Activated CD4-positive, alpha-beta memory T cell treated with anti-CD3 and anti-CD28 coated beads, Interleukin-2, amount 10 ng/mL, durations not matched to agents 7 days and 5 days (primary cell): Measurements from ENCODE around the gene KRT9. TPM values are rescaled to one million over a fixed set of nuclear protein-coding genes. Genes with fewer than 3 reads are reported as not detected.
"Not testable (repeated sequence)": the region's sequence is repeated elsewhere in the genome, so short reads cannot be mapped to it uniquely, and the experiment has no call there.

ENCODE experiments used
- CTCF ChIA-PET: fragments of 350-600 bp; sonication (Branson Sonifier 250); formaldehyde crosslinking; loops from one replicate; lab custom pipeline; 2021; ENCODE audit warnings: antibody characterized with exemption, inconsistent platforms; lab: Charles Lee
- POLR2A ChIA-PET: fragments of 350-600 bp; sonication (Branson Sonifier 250); formaldehyde crosslinking; loops from one replicate; lab custom pipeline; 2021; ENCODE audit warnings: antibody characterized with exemption; lab: Charles Lee
- DNase-seq: peaks from one replicate; pipeline ENCODE4 v3.0.0-alpha.2; 2020
- H3K27ac Mint-ChIP-seq: one replicate; pipeline ENCODE4 v1.8.0; 2021; ENCODE audit warnings: mild to moderate bottlenecking, mixed read lengths
- H3K27me3 Mint-ChIP-seq: one replicate; pipeline ENCODE4 v1.8.0; 2021; ENCODE audit warnings: mixed read lengths
- H3K36me3 Mint-ChIP-seq: one replicate; pipeline ENCODE4 v1.8.0; 2021; ENCODE audit warnings: low read depth, mixed read lengths
- H3K4me1 Mint-ChIP-seq: one replicate; pipeline ENCODE4 v1.8.0; 2021; ENCODE audit warnings: mixed read lengths
- H3K4me3 Mint-ChIP-seq: one replicate; pipeline ENCODE4 v1.8.0; 2021; ENCODE audit warnings: mild to moderate bottlenecking, mixed read lengths
- H3K9me3 Mint-ChIP-seq: one replicate; pipeline ENCODE4 v1.8.0; 2021; ENCODE audit warnings: mixed read lengths
- total RNA-seq, 2 experiments: library from RNA; stranded (reverse); gene quantifications; one replicate each; pipeline ENCODE4 v1.2.3, GENCODE V29; 2021

The KRT9 gene
- total RNA-seq, 2 experiments from 2014 or later = not detected

DNA sequence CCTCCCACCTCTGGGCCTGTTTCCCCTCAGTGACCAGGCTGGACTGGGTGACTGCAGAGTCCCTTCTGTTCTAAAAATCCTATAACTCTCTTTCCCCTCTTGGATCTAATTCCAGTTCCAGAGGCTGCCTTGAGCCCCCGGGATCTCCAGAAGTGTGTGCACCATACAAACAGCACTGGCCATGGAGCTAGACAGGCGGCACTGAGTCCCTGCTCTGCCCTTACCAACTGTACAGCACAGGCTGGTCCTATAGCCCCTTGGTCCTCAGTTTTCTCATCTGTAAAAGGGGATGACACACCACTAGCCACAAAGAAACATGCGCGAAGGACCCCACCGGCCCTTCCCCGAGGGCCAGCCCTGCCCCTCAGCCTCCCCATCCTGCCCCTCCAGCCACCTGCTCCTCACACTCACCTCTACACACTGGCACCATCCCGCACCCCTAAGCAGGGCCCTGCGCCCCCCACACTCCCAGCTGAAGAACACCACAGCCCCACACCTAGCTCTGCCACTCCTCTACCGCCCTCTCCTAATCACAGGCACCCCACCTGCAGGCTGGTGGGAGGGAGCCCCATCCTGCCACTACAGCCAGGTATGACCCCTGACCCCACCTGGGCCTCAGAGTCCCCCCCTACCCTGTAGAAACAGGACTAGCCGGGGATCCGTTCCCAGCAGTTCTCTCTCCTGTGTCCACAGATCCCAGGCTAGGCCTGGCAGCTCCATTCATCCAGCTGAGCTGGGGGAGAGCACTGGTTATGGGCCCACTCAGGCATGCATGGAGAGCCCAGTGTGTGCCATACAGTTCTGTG is 41.6 kb upstream of the KRT9 start:
- Mint-ChIP-seq H3K27me3 (peaks cover 6% of the 10 kb centered on the region), H3K27ac (no peak overlapping the region), H3K4me3 (no peak overlapping the region), H3K9me3 (no peaks in the 10 kb centered on the region), H3K36me3 (no peaks in the 10 kb centered on the region), H3K4me1 (no peaks in the 10 kb centered on the region)
- no peak for DNase-seq
- ChIA-PET CTCF (no interaction called here), POLR2A (no interaction called here)

DNA sequence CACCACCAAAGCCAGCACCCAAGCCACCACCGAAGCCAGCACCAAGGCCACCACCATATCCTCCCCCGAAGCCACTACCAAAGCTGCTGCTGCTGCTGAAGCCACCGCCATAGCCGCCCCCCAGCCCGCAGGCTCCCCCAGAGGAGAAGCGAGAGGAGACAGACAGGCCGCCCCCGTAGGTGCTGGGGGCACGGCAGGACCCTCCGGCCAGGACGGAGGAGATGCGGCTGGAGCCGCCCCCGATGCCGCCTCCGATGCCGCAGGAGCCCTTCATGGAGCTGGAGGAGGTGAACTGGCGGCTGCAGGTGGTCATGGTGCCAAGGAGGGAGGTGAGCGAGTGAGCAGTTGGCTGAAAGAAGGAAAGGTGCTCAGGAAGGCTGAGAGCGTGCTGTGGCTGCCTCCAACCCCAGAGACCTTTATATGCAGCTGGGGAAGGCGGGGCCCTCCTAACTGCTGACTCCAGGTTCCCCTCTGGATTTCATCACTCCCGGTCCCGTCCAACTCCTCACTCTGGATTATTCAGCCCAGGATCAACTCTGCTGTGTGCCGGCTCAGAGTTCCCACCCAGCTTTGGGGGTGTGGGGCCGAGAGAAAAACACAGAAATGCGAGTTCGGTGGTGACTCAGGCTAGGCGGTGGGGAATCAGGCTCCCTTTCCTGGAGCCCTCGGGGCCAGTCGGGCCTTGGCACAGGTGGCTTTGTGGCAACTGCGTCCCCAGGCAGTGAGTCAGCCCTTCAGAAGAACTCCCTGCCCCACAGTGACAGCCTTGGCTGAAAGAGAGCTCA is 40.7 kb upstream of the KRT9 start, which contains the start of gene KRT16:
TSS of gene KRT16 (minus strand) at position 392 of the 785 bp plus-strand sequence. CDS start at position 313, 79 bp downstream.
- H3K27me3 Mint-ChIP-seq, H3K9me3 Mint-ChIP-seq, H3K36me3 Mint-ChIP-seq, DNase-seq, H3K4me3 Mint-ChIP-seq, H3K4me1 Mint-ChIP-seq, H3K27ac Mint-ChIP-seq, POLR2A ChIA-PET, CTCF ChIA-PET: not testable (repeated sequence)

DNA sequence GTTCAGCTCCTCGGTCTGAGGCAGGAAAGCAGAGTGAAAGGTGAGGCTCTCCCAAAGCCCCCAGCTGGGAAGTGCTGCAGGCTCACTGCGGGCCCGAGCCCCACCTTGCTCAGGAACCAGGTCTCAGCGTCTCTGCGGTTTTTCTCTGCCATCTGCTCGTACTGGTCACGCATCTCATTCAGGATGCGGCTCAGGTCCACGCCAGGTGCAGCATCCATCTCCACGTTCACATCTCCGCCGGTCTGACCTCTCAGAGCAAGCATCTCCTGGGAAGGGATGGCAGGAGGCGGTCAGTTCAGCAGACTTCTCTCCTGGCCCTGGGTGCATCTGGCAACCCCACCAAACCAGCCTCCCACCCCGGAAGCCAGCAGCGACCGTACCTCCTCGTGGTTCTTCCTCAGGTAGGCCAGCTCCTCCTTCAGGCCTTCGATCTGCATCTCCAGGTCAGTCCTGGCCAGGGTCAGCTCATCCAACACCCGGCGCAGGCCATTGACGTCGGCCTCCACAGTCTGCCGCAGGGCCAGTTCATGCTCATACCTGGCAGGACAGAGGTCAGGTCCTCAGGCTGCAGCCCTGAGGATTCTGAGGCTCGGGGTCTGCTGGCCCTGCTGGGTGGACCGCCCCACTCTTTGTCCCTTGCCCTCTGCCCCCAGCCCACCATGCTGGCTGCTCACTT is 39.2 kb upstream of the KRT9 start:
- ChIA-PET POLR2A (no interaction called here), CTCF (interaction anchor here (1.0 kb wide), 1 partner anchor 54 kb away, joined by 3 read pairs; no protein-coding TSS in a partner anchor)
- Mint-ChIP-seq H3K27ac (no peak overlapping the region), H3K27me3 (peaks cover 13% of the 10 kb centered on the region), H3K36me3 (peaks cover 7% of the 10 kb centered on the region), H3K4me3 (no peak overlapping the region), H3K9me3 (peaks cover 11% of the 10 kb centered on the region), H3K4me1 (no peaks in the 10 kb centered on the region)
- DNase-seq = no peak

DNA sequence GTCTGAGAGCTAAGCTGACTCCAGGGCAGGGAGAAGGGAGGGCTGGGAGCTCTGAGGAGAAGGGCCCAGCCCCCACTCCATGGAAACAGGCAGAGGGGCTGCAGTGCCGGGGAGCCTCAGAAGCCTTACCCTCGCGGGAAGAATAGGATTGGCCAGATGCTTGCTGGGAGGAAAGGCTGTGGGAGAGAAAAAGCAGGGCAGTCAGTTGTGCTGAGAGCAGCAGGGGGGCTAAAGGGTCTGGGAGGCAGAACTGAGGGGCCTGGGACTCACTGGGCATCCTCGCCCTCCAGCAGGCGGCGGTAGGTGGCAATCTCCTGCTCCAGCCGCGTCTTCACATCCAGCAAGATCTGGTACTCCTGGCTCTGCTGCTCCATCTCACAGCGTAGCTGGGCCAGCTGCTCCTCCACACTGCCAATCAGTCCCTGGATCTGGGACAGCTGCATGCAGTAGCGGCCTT is 38.2 kb upstream of the KRT9 start:
- CTCF ChIA-PET = interaction anchor here (1.0 kb wide), 1 partner anchor 55 kb away, joined by 3 read pairs; no protein-coding TSS in a partner anchor
- DNase-seq, H3K27ac Mint-ChIP-seq, H3K36me3 Mint-ChIP-seq, H3K4me1 Mint-ChIP-seq, H3K4me3 Mint-ChIP-seq, POLR2A ChIA-PET: not testable (repeated sequence)
- Mint-ChIP-seq H3K27me3 (peaks cover 17% of the 10 kb centered on the region), H3K9me3 (peaks cover 15% of the 10 kb centered on the region)

DNA sequence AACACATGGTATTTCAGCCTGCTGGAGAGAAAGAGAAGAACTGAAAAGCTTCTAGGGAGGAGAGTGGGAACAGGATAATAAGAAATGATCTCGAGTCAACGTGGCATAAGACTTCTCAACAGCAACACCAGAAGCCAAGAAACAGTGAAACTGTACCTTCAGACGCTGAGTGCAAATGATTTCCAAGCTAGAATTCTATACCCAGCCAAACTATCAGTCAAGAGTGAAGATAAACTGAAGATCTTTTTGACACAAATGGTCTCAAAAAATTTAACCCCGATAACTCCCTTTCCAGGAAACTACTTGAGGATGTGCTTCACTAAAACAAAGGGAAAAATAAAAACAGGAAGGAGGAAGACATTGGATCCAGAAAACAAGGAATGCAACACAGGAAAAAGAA is 35.1 kb upstream of the KRT9 start:
- CTCF ChIA-PET, POLR2A ChIA-PET, H3K4me1 Mint-ChIP-seq: not testable (repeated sequence)

DNA sequence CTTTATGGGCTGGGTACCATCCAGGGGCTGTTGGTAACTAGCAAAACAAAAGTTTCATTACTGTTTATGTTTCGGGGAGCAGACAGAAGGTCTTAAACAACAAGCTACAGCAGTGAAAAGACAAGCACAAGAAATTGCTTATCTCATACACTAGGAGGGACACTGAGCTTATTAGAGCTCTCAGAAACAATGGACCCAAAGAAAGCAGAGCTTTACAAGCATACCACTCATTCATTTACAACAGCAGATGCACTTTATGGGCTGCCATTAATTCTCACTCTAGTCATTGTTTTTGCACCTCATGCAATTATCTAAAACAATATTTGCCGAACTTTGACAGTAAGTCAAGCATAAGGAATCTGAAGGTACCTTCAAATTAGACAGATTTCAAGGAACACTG is 30.7 kb upstream of the KRT9 start:
- no peak for DNase-seq
- ChIA-PET POLR2A (no interaction called here), CTCF (interaction anchor here (1.3 kb wide), 1 partner anchor 47 kb away, joined by 5 read pairs; no protein-coding TSS in a partner anchor)
- peaks cover 15% of the 10 kb centered on the region for H3K9me3 Mint-ChIP-seq
- H3K4me1 Mint-ChIP-seq = no peaks in the 10 kb centered on the region
- H3K27me3 Mint-ChIP-seq = peaks cover 26% of the 10 kb centered on the region
- H3K36me3 Mint-ChIP-seq = peaks cover 7% of the 10 kb centered on the region
- H3K4me3 Mint-ChIP-seq = no peak overlapping the region
- H3K27ac Mint-ChIP-seq = no peak overlapping the region

More for the DNA sequence above, 35.1 kb upstream of the KRT9 start:
- not testable (repeated sequence) for H3K36me3 Mint-ChIP-seq, H3K27ac Mint-ChIP-seq, H3K4me3 Mint-ChIP-seq, DNase-seq
- Mint-ChIP-seq H3K9me3 (peaks cover 15% of the 10 kb centered on the region), H3K27me3 (peaks cover 28% of the 10 kb centered on the region)

DNA sequence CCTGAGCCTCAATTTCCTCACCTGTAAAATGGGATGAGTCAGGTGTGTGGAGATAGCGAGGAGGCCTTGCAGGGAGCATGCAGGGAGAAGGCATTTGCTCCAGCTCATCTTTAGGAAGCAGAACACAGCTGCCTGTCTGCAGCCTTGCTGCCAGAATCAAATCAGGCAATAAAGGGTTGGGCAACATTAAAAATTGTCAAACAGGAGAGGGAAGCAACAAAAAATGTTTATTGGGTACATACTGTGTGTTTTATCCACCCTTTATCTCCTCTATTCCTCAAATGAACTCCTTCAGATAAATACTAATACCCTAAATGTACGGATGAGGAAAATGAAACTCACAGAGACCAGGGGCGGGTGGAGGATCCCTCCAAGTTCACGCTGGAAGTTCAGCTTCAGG is 28.5 kb upstream of the KRT9 start:
- Mint-ChIP-seq H3K4me3 (no peak overlapping the region), H3K4me1 (no peaks in the 10 kb centered on the region), H3K27me3 (peaks cover 17% of the 10 kb centered on the region), H3K27ac (no peak overlapping the region), H3K9me3 (no peaks in the 10 kb centered on the region), H3K36me3 (no peaks in the 10 kb centered on the region)
- no peak for DNase-seq
- CTCF ChIA-PET = no interaction called here
- POLR2A ChIA-PET = no interaction called here

DNA sequence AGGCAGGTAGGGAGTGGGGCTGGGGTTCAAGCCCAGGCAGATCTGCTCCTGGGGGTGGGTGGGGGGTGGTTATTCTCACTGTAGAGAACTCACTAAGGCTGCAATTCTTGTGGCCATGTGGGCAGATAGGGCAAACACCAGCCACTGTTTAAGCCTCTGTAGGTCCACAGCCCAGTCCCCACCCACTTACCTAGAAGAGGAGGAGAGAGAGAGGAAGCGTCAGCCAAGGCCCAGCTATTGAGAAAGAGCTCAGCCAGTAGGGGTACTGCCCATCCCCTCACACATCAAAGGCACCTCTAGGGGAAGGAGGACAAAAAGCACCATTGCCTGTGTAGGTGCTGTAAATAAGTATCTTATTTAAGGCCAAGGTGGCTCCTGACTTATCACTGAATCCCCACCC is 27.8 kb upstream of the KRT9 start:
- Mint-ChIP-seq H3K9me3 (no peaks in the 10 kb centered on the region), H3K36me3 (no peaks in the 10 kb centered on the region), H3K4me3 (no peak overlapping the region), H3K4me1 (no peaks in the 10 kb centered on the region), H3K27me3 (peaks cover 20% of the 10 kb centered on the region), H3K27ac (no peak overlapping the region)
- ChIA-PET CTCF (no interaction called here), POLR2A (no interaction called here)
- no peak for DNase-seq

DNA sequence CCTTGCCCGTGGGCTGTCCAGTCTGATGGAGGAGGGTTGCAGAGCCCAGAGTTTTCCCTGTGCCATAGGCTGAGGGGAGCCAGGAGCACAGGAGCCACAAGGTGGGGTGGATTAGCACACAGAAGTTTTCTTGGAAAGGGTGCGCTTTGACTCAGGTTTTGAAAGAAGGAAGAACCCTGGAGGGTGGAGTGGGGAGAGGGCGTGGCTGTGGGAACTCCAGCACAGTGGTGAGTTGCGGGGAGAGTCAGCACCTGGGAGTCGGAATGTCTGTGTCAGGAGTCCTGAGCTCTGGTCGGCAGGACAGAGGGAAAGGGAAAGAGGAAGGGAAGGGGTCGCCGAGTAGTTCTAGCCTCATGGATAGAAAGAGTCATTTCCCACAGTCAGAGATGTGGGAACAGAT is 23.7 kb upstream of the KRT9 start:
- no peak overlapping the region for H3K27ac Mint-ChIP-seq
- no peaks in the 10 kb centered on the region for H3K4me1 Mint-ChIP-seq
- DNase-seq = no peak
- no peaks in the 10 kb centered on the region for H3K36me3 Mint-ChIP-seq
- no peaks in the 10 kb centered on the region for H3K9me3 Mint-ChIP-seq
- POLR2A ChIA-PET = no interaction called here
- CTCF ChIA-PET = no interaction called here
- H3K4me3 Mint-ChIP-seq = no peak overlapping the region
- peaks cover 11% of the 10 kb centered on the region for H3K27me3 Mint-ChIP-seq

DNA sequence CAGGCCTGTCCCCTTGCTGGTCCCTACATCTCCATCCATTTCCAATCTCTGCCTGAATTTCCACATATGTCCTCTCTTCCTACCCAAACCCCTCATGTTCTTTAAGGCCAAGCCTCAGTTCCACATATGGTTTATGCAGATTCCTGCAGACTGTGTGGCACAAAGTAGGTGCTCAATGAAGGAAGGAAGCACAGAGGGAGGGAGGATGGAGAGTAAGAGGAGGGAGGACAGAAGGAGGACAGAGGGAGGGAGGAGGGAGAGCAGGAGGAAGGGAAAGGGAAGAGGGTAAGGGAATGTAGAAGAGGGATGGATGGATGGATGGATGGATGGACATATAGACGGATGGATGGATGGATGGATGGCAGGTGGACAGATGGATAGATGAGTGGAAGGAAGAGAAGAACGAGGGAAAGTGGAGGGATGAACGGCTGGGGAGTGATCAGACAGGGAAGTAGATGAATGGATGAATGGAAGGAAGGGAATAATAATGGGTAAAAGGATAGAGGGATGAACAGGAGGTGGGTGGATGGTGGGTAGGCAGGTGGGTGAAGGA is 22.6 kb upstream of the KRT9 start:
- CTCF ChIA-PET = interaction anchor here (1.3 kb wide), 1 partner anchor 54 kb away, joined by 4 read pairs; no protein-coding TSS in a partner anchor

DNA sequence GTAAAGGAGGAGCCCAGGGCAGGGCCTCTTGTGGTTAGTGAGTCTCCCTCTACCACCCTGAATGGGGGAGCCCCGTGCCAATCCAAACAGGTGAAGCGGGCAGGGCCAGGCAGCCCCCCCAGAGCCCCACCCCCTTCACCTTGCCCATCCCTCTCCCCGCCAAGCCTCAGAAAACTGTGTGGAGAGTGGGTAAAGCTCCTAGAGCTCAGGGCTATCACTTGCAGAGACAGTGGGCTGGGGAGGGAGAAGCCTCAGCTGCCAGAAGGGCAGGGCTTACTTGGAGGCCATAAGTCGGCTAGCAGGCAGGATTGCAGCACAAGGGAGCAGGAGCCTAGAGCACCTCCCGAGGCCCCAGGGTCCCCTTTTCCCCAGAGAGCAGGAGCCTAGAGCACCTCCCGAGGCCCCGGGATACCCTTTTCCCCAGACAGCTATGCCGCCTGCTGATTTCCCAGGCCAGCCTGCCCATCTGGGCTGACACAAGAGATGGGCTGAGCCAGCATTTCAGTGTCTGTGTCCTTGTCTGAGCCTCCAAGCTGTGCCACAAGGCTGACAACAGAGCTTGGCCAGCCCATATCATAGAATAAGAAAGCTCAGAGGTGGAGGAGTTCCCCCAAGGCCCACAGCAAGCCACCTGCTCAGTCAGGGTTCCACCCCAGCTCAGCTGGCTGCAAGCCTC is 21.6 kb upstream of the KRT9 start:
- peaks cover 1% of the 10 kb centered on the region for H3K4me1 Mint-ChIP-seq
- H3K36me3 Mint-ChIP-seq = no peaks in the 10 kb centered on the region
- H3K4me3 Mint-ChIP-seq = no peak overlapping the region
- H3K9me3 Mint-ChIP-seq = no peaks in the 10 kb centered on the region
- DNase-seq = no peak
- peaks cover 13% of the 10 kb centered on the region for H3K27me3 Mint-ChIP-seq
- no peak overlapping the region for H3K27ac Mint-ChIP-seq
- POLR2A ChIA-PET = no interaction called here
- CTCF ChIA-PET = interaction anchor here (0.6 to 1.3 kb wide), 2 partner anchors 44 to 178 kb away, joined by 3 to 4 read pairs; no protein-coding TSS in a partner anchor

More for the DNA sequence above, 22.6 kb upstream of the KRT9 start:
- H3K27me3 Mint-ChIP-seq = peaks cover 12% of the 10 kb centered on the region
- POLR2A ChIA-PET = no interaction called here
- DNase-seq = no peak
- no peaks in the 10 kb centered on the region for H3K9me3 Mint-ChIP-seq
- no peak overlapping the region for H3K27ac Mint-ChIP-seq
- H3K4me1 Mint-ChIP-seq = no peaks in the 10 kb centered on the region
- H3K4me3 Mint-ChIP-seq = no peak overlapping the region
- H3K36me3 Mint-ChIP-seq = no peaks in the 10 kb centered on the region
